H9 (cell line): Measurements from ENCODE around the gene GRIK3. TPM values are rescaled to one million over a fixed set of nuclear protein-coding genes. Genes with fewer than 3 reads are reported as not detected.

Experiments
- DNase-seq: peaks from one replicate; pipeline ENCODE4 v3.0.0-alpha.2; 2017
- H2AFZ ChIP-seq: one replicate; pipeline ENCODE4 v1.6.1; 2013; ENCODE audit warnings: mild to moderate bottlenecking, low read length, control low read depth, moderate library complexity
- H2AK5ac ChIP-seq: 2 replicates; pipeline ENCODE4 v1.6.1; 2013; ENCODE audit warnings: low read length, control low read depth, mixed read lengths; ENCODE audit not compliant: insufficient read length
- H2BK120ac ChIP-seq: one replicate; pipeline ENCODE4 v1.6.1; 2013; ENCODE audit warnings: low read depth, mild to moderate bottlenecking, low read length, control low read depth, inconsistent platforms; ENCODE audit not compliant: poor library complexity, severe bottlenecking
- H2BK12ac ChIP-seq: 2 replicates; pipeline ENCODE4 v1.6.1; 2013; ENCODE audit warnings: low read length, control low read depth, mixed read lengths, low read depth; ENCODE audit not compliant: insufficient read length
- H2BK15ac ChIP-seq: 2 replicates; pipeline ENCODE4 v1.6.1; 2013; ENCODE audit warnings: low read depth, low read length, control low read depth
- H2BK20ac ChIP-seq: one replicate; pipeline ENCODE4 v1.6.1; 2013; ENCODE audit warnings: low read depth, mild to moderate bottlenecking, low read length, control low read depth, inconsistent platforms; ENCODE audit not compliant: poor library complexity, severe bottlenecking
- H2BK5ac ChIP-seq: 2 replicates; pipeline ENCODE4 v1.6.1; 2013; ENCODE audit warnings: low read length, control low read depth, mixed read lengths; ENCODE audit not compliant: insufficient read length
- H3K14ac ChIP-seq: 2 replicates; pipeline ENCODE4 v1.6.1; 2013; ENCODE audit warnings: low read length, control low read depth; ENCODE audit not compliant: insufficient read depth
- H3K18ac ChIP-seq: 2 replicates; pipeline ENCODE4 v1.6.1; 2013; ENCODE audit warnings: low read depth, mild to moderate bottlenecking, mixed read lengths, low read length, control low read depth; ENCODE audit not compliant: insufficient read length
- H3K23ac ChIP-seq: 2 replicates; pipeline ENCODE4 v1.6.1; 2013; ENCODE audit warnings: low read length, control low read depth, mixed read lengths, low read depth; ENCODE audit not compliant: insufficient read length
- H3K23me2 ChIP-seq: 2 replicates; pipeline ENCODE4 v1.6.1; 2013; ENCODE audit warnings: low read depth, mild to moderate bottlenecking, mixed read lengths, low read length, control low read depth; ENCODE audit not compliant: insufficient read length, poor library complexity, severe bottlenecking
- H3K27ac ChIP-seq: 2 replicates; pipeline ENCODE4 v1.5.1; 2013; ENCODE audit warnings: low read length, control low read depth, mixed read lengths, low read depth; ENCODE audit not compliant: insufficient read length
- H3K27me3 ChIP-seq: 2 replicates; pipeline ENCODE4 v1.6.1; 2013; ENCODE audit warnings: low read length, control low read depth, inconsistent platforms; ENCODE audit not compliant: insufficient read depth
- H3K4ac ChIP-seq: 2 replicates; pipeline ENCODE4 v1.6.1; 2013; ENCODE audit warnings: low read depth, mild to moderate bottlenecking, control low read depth, inconsistent platforms, low read length, moderate library complexity
- H3K4me1 ChIP-seq: 2 replicates; pipeline ENCODE4 v1.6.1; 2013; ENCODE audit warnings: low read length, control low read depth, inconsistent platforms; ENCODE audit not compliant: insufficient read depth
- H3K4me2 ChIP-seq: 2 replicates; pipeline ENCODE4 v1.6.1; 2013; ENCODE audit warnings: low read length, control low read depth, mixed read lengths; ENCODE audit not compliant: insufficient read length, insufficient read depth
- H3K56ac ChIP-seq: 2 replicates; pipeline ENCODE4 v1.6.1; 2013; ENCODE audit warnings: low read depth, mild to moderate bottlenecking, mixed read lengths, low read length, control low read depth; ENCODE audit not compliant: insufficient read length
- H3K79me1 ChIP-seq: 2 replicates; pipeline ENCODE4 v1.6.1; 2013; ENCODE audit warnings: low read depth, mild to moderate bottlenecking, moderate library complexity, low read length, control low read depth, inconsistent platforms; ENCODE audit not compliant: insufficient read depth, poor library complexity, severe bottlenecking
- H3K79me2 ChIP-seq: 2 replicates; pipeline ENCODE4 v1.6.1; 2013; ENCODE audit warnings: low read length, control low read depth, inconsistent platforms; ENCODE audit not compliant: insufficient read depth
- H3K9ac ChIP-seq: 2 replicates; pipeline ENCODE4 v1.6.1; 2013; ENCODE audit warnings: low read length, control low read depth, mixed read lengths; ENCODE audit not compliant: insufficient read length; ENCODE audit errors: extremely low read depth
- H3K9me3 ChIP-seq: one replicate; pipeline ENCODE4 v1.6.1; 2013; ENCODE audit warnings: low read depth, low read length, inconsistent platforms; ENCODE audit not compliant: control insufficient read depth
- H3T11ph ChIP-seq: one replicate; pipeline ENCODE4 v1.6.1; 2013; ENCODE audit warnings: mild to moderate bottlenecking, low read length, control low read depth, inconsistent platforms
- H4K20me1 ChIP-seq: one replicate; pipeline ENCODE4 v1.6.1; 2013; ENCODE audit not compliant: control insufficient read depth, insufficient read length, insufficient read depth
- H4K5ac ChIP-seq: 2 replicates; pipeline ENCODE4 v1.6.1; 2013; ENCODE audit warnings: low read depth, mild to moderate bottlenecking, mixed read lengths, low read length, control low read depth; ENCODE audit not compliant: insufficient read length
- H4K8ac ChIP-seq: replicated peaks from 2 replicates; pipeline ENCODE4 v1.6.1; 2013; ENCODE audit warnings: low read length, control low read depth, mixed read lengths, low read depth; ENCODE audit not compliant: insufficient read length
- H4K91ac ChIP-seq: 2 replicates; pipeline ENCODE4 v1.6.1; 2013; ENCODE audit warnings: low read depth, mild to moderate bottlenecking, moderate library complexity, mixed read lengths, low read length, control low read depth; ENCODE audit not compliant: insufficient read length
- H3K27ac Mint-ChIP-seq, 3 experiments: 2 replicates in 2 of 3; 3 replicates in 1 of 3; pipeline ENCODE4 v1.8.0; 2020 to 2021; ENCODE audit warnings: mixed read lengths in 3 of 3, mild to moderate bottlenecking in 1 of 3, moderate library complexity in 1 of 3
- H3K27me3 Mint-ChIP-seq: 2 replicates; pipeline ENCODE4 v1.8.0; 2021; ENCODE audit warnings: low read depth, mild to moderate bottlenecking, moderate library complexity, mixed read lengths
- H3K36me3 Mint-ChIP-seq, 3 experiments: 2 replicates in 2 of 3; 3 replicates in 1 of 3; pipeline ENCODE4 v1.8.0; 2020 to 2021; ENCODE audit warnings: low read depth in 3 of 3, mixed read lengths in 3 of 3; ENCODE audit not compliant: insufficient read depth in 1 of 3
- H3K4me1 Mint-ChIP-seq, 2 experiments: 2 replicates each; pipeline ENCODE4 v1.8.0; 2020; ENCODE audit warnings: mixed read lengths in 2 of 2
- H3K4me3 Mint-ChIP-seq, 2 experiments: 2 replicates in 1 of 2; 3 replicates in 1 of 2; pipeline ENCODE4 v1.8.0; 2020 to 2021; ENCODE audit warnings: mild to moderate bottlenecking in 2 of 2, mixed read lengths in 2 of 2, moderate library complexity in 1 of 2
- H3K9me3 Mint-ChIP-seq, 2 experiments: 2 replicates in 1 of 2; 3 replicates in 1 of 2; pipeline ENCODE4 v1.8.0; 2020; ENCODE audit warnings: mild to moderate bottlenecking in 2 of 2, mixed read lengths in 2 of 2, moderate library complexity in 1 of 2
- WGBS: extraction: QIAGEN DNeasy Blood & Tissue Kit; methylation state at CpG from one replicate; pipeline ENCODE4 v1.1.7; 2013; ENCODE audit warnings: missing lambda C conversion rate, low lambda C conversion rate, mixed read lengths; ENCODE audit not compliant: insufficient read length; ENCODE audit errors: extremely low coverage; 5-methylcytosine and 5-hydroxymethylcytosine counted together
- total RNA-seq: library from RNA; stranded (reverse); gene quantifications from 2 replicates; pipeline ENCODE4 v1.2.1, GENCODE V29; 2021
- TF ChIP-seq, protein P1 (sequence below): fragments of 200-600 bp; sonication (generic); conservative IDR thresholded peaks from 3 replicates; pipeline ENCODE4 v1.8.0; 2021; ENCODE audit warnings: antibody characterized with exemption, mild to moderate bottlenecking

GRIK3 gene
- total RNA-seq, 1 experiment from 2014 or later: 1.7 TPM

DNA sequence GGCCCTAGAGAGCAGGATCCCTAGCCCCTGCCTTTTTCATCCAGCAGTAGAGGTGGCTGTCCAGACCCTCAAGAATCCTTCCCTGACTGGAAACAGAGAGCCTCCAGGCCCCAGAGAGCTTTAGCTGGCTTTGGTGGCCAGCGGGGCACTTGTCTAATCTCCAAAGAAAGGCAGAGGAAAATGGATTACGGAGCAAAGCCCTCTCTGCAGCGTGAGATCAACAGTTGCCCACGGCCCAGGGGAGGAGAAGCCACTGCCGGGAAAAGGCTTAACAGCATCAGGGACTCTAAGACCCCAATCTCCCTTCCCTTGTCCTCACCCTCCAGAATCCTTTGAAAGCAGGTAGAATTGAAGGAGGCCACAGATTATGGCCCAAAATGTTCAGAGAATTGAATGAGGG is 35.8 kb upstream of the GRIK3 start:
- Mint-ChIP-seq H3K4me1 (peaks cover under 1 to 11% of the 10 kb centered on the region in 2 experiments; a peak in 3 of 4 replicates), H3K9me3 (no peaks in the 10 kb centered on the region), H3K36me3 (no peaks in the 10 kb centered on the region), H3K27me3 (peaks cover 31% of the 10 kb centered on the region), H3K4me3 (no peak overlapping the region), H3K27ac (no peak overlapping the region)
- Histone ChIP-seq H3T11ph (no peak overlapping the region), H3K18ac (no peak overlapping the region), H3K9ac (no peak overlapping the region), H2AFZ (no peak overlapping the region), H3K4me1 (no peaks in the 10 kb centered on the region), H3K56ac (no peak overlapping the region), H2BK5ac (no peak overlapping the region), H3K27me3 (no peaks in the 10 kb centered on the region), H3K14ac (no peak overlapping the region), H3K23me2 (no peaks in the 10 kb centered on the region), H4K8ac (no peak overlapping the region), H2BK15ac (no peak overlapping the region), H3K79me1 (no peaks in the 10 kb centered on the region), H4K20me1 (no peaks in the 10 kb centered on the region), H4K91ac (no peak overlapping the region), H3K27ac (no peak overlapping the region), H3K23ac (no peak overlapping the region), H2BK120ac (no peak overlapping the region), H3K9me3 (no peaks in the 10 kb centered on the region), H3K4me2 (no peak overlapping the region), H2BK20ac (no peak overlapping the region), H3K4ac (no peak overlapping the region), H3K79me2 (no peaks in the 10 kb centered on the region), H2AK5ac (no peak overlapping the region), H4K5ac (no peak overlapping the region), H2BK12ac (no peak overlapping the region)
- DNase-seq: no peak
- TF ChIP-seq, protein P1, sequence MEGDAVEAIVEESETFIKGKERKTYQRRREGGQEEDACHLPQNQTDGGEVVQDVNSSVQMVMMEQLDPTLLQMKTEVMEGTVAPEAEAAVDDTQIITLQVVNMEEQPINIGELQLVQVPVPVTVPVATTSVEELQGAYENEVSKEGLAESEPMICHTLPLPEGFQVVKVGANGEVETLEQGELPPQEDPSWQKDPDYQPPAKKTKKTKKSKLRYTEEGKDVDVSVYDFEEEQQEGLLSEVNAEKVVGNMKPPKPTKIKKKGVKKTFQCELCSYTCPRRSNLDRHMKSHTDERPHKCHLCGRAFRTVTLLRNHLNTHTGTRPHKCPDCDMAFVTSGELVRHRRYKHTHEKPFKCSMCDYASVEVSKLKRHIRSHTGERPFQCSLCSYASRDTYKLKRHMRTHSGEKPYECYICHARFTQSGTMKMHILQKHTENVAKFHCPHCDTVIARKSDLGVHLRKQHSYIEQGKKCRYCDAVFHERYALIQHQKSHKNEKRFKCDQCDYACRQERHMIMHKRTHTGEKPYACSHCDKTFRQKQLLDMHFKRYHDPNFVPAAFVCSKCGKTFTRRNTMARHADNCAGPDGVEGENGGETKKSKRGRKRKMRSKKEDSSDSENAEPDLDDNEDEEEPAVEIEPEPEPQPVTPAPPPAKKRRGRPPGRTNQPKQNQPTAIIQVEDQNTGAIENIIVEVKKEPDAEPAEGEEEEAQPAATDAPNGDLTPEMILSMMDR: no peak
- WGBS: no CpG with 5 or more reads among the region's 5 CpGs
